GM18867 (cell line): ENCODE results near the gene NLGN4X.
"Not testable (repeated sequence)": the region's sequence is repeated elsewhere in the genome, so short reads cannot be mapped to it uniquely, and the experiment has no call there.

Source experiments
- ATAC-seq: cut with Tn5 transposase; IDR thresholded peaks from one replicate; pipeline ENCODE4 v1.9.1; 2021; ENCODE audit warnings: mild to moderate bottlenecking, moderate library complexity; ENCODE audit not compliant: unreplicated experiment

Gene NLGN4X

GRCh38 chrX:6015423-6015822 lies 213.2 kb downstream of the NLGN4X start:
- no peak for ATAC-seq

GRCh38 chrX:6012357-6012756 lies 216.3 kb downstream of the NLGN4X start:
- ATAC-seq = no peak

- ATAC-seq = no peak
Measured at GRCh38 chrX:6005856-6006255, 222.8 kb downstream of the NLGN4X start.

GRCh38 chrX:6004529-6004928 lies 224.1 kb downstream of the NLGN4X start:
- ATAC-seq = no peak

- ATAC-seq = no peak
Measured at GRCh38 chrX:6002056-6002455, 226.6 kb downstream of the NLGN4X start.

GRCh38 chrX:5998901-5999300 lies 229.8 kb downstream of the NLGN4X start:
- no peak for ATAC-seq

- ATAC-seq = no peak
Measured at GRCh38 chrX:5998456-5998855, 230.2 kb downstream of the NLGN4X start.

- no peak for ATAC-seq
Measured at GRCh38 chrX:5991393-5991792, 237.3 kb downstream of the NLGN4X start.

- ATAC-seq = no peak
Measured at GRCh38 chrX:5979338-5979737, 249.3 kb downstream of the NLGN4X start.

GRCh38 chrX:5976332-5976731 lies 252.3 kb downstream of the NLGN4X start:
- no peak for ATAC-seq

- no peak for ATAC-seq
Measured at GRCh38 chrX:5971300-5971699, 257.4 kb downstream of the NLGN4X start.

- no peak for ATAC-seq
Measured at GRCh38 chrX:5965406-5965805, 263.3 kb downstream of the NLGN4X start.

- ATAC-seq = no peak
Measured at GRCh38 chrX:5959286-5959685, 269.4 kb downstream of the NLGN4X start.

GRCh38 chrX:5958523-5958922 lies 270.1 kb downstream of the NLGN4X start:
- ATAC-seq = no peak

GRCh38 chrX:5957506-5957905 lies 271.2 kb downstream of the NLGN4X start:
- no peak for ATAC-seq

- no peak for ATAC-seq
Measured at GRCh38 chrX:5936438-5936837, 292.2 kb downstream of the NLGN4X start.

- ATAC-seq = no peak
Measured at GRCh38 chrX:5928224-5928623, 300.4 kb downstream of the NLGN4X start.

- no peak for ATAC-seq
Measured at GRCh38 chrX:5916945-5917344, 311.7 kb downstream of the NLGN4X start.

GRCh38 chrX:5915783-5916182 lies 312.9 kb downstream of the NLGN4X start:
- ATAC-seq = no peak

GRCh38 chrX:5907207-5907606 lies 321.5 kb downstream of the NLGN4X start:
- no peak for ATAC-seq

- ATAC-seq = not testable (repeated sequence)
Measured at GRCh38 chrX:5903586-5904190, 325.0 kb downstream of the NLGN4X start.

GRCh38 chrX:5898463-5898862 lies 330.2 kb downstream of the NLGN4X start:
- ATAC-seq = no peak

GRCh38 chrX:5891378-5891777 lies 337.3 kb downstream of the NLGN4X start:
- ATAC-seq = no peak
